Progenitor cell of endocrine pancreas (in vitro differentiated cells): ENCODE measurements around the gene GAS2L1. TPM values are rescaled to one million over a fixed set of nuclear protein-coding genes. Genes with fewer than 3 reads are reported as not detected.

Source experiments
- microRNA-seq: library from miRNA; unstranded; fragments of <30 nt; microRNA quantifications from one replicate; pipeline ENCODE4 v1.1.0, GENCODE V29; 2020; ENCODE audit warnings: borderline number of aligned reads; ENCODE audit not compliant: unreplicated experiment
- total RNA-seq: library from RNA; stranded (reverse); gene quantifications from 2 replicates; pipeline ENCODE4 v1.2.1, GENCODE V29; 2021

GAS2L1 gene
- total RNA-seq, 1 donor from 2014 or later, result 11.5 TPM

Small RNAs within 50 kb of the gene (microRNA-seq; reads per million reads assigned to microRNA genes)
- gene MIR3653, result 30.4 reads per million, percentile 38 among the genes with 10 or more reads in this experiment

Other genes with a start within 250 kb of the GAS2L1 start
- not detected in 2 replicates for gene C22orf31, start 244.8 kb upstream of the GAS2L1 start, total RNA-seq
- 10.5 and 11.5 TPM in 2 replicates for gene KREMEN1, start 233.6 kb upstream of the GAS2L1 start, total RNA-seq
- 18.9 and 20.6 TPM in 2 replicates for gene EMID1, start 100.8 kb upstream of the GAS2L1 start, total RNA-seq
- gene RHBDD3, start 38.7 kb upstream of the GAS2L1 start, total RNA-seq, result 65.1 and 66.4 TPM in 2 replicates
- 442 and 443 TPM in 2 replicates for gene EWSR1, start 38.4 kb upstream of the GAS2L1 start, total RNA-seq
- gene RASL10A, start 9.0 kb downstream of the GAS2L1 start, total RNA-seq, result 0.31 and 1.2 TPM in 2 replicates
- 59.6 and 60.3 TPM in 2 replicates for gene AP1B1, start 81.9 kb downstream of the GAS2L1 start, total RNA-seq
- gene RFPL1, start 131.9 kb downstream of the GAS2L1 start, total RNA-seq, result 0.22 TPM in 1 of 2 replicates, not detected in the other
- 0.69 and 0.80 TPM in 2 replicates for gene NEFH, start 173.6 kb downstream of the GAS2L1 start, total RNA-seq
- 72.9 and 80.3 TPM in 2 replicates for gene THOC5, start 247.1 kb downstream of the GAS2L1 start, total RNA-seq